Inflammatory macrophage treated with lipopolysaccharide for 1 hour (primary cell): Measurements from ENCODE around the gene PRKCA.
A peak's percentile ranks its signal among the peaks of the same experiment; 100 is the strongest.
"Not testable (repeated sequence)": the region's sequence is repeated elsewhere in the genome, so short reads cannot be mapped to it uniquely, and the experiment has no call there.

Experiments
- DNase-seq, 2 donors: peaks; one replicate each; pipeline ENCODE4 v3.0.0-alpha.2; 2020 to 2022

The PRKCA gene

DNA sequence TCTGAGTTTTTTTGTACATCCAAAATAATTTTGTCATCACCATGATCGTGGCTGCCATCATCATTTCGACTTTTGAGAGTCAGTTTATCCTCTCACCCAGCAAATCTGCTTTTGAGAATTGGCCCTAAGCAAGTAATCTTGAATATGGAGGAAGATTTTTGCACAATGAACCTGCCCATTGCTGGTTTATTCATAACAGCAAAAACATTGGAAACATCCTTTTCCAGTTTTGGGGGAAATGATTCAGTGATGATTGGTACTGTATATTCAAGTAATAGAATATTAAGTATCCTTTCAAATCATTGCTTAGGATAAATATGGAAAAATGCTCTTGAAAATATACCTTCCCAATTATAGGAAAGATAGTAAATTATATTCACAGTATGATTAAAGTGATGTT, 53.1 kb downstream of the PRKCA start:
- DNase-seq = no peak

GRCh38 chr17:66357037-66357436, 54.6 kb downstream of the PRKCA start:
- DNase-seq = no peak

- no peak for DNase-seq
Observed at GRCh38 chr17:66359351-66359750, 56.9 kb downstream of the PRKCA start.

GRCh38 chr17:66360961-66361565, 58.6 kb downstream of the PRKCA start:
- not testable (repeated sequence) for DNase-seq

GRCh38 chr17:66364508-66364907, 62.1 kb downstream of the PRKCA start:
- DNase-seq = no peak

DNA sequence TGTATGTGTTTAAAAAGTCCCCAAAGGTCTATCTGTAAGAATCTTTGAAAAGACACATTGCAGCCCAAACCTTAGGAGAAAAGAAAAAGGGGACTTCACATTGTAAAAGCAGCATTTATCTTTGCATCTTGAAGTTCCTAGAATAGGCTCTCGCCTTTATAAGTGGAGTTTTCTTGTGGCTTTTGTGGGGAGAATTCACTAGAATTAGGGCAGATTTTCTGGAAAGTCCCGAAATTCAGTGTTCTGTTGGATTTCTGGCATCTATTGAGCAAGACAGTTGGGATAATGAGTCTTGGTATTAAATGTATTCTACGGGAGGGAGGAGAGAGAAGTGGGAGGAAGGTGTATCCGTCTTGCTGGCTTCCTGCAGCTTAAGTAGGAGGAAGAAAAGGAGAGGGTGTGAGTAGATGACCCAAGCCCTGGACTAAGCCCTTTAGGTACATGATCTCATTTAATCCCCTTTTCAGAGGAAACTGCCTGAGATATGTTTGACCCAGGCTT, 62.6 kb downstream of the PRKCA start:
- peak; percentile 25 to 39 for DNase-seq

DNA sequence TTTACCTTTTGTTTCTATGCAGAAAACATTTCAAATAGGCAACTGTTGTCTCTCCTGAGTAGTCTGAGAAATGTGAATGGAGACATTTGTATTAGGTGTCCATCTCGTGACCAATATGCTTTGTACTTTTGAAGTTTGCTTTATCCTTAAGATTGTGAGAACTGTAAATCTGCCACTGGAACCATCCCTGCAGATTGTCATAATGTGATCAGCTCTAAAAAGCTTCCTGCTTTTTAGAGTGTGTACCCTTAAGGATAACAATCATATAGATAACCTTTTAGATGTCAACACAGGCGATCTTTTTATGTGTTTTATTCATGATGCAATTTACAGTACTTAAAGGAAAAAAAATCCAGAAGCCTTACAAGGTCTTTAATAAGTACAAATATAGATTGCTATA, 63.5 kb downstream of the PRKCA start:
- DNase-seq = no peak

DNA sequence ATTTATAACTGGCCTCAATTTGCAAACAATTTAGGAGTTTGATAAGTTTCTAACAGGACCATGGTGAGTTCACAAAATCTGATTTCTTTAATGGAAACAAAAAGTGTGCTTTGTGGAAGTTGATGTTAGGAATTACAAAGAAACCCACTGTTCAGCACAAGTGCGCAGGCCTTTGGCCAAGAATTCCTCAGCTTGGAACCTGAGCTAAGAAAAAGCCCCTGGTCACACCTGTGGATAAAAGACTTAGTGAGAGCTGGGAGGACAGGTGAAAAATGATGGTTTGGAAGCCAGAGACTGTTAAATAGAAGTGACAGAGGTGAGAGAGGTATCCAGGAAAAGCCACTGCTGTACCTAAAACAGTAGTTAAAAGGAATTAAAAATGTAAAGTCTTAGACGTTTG, 64.7 kb downstream of the PRKCA start:
- DNase-seq = no peak

- no peak for DNase-seq
Observed at GRCh38 chr17:66369830-66370229, 67.4 kb downstream of the PRKCA start.

- no peak for DNase-seq
Observed at GRCh38 chr17:66371561-66371960, 69.1 kb downstream of the PRKCA start.

DNA sequence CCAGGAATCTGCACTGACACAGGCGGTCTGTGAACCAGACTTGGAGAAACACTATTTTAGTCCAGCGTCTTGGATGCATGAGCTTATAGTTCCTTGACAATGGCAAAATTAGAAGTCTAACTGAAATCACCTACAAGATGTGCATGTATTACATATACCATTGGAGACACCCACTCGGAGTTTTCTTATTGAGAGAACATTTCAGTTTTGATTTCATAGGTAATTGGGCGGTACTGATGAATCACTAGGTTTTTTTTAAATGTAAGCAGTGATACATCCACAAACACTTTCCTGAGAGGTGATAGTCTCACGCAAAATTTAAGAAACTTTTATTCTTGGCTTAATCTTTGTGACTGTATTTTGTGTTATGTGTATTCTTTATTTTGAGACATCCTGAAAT, 69.8 kb downstream of the PRKCA start:
- DNase-seq = no peak

- DNase-seq = no peak
Observed at GRCh38 chr17:66373079-66373478, 70.7 kb downstream of the PRKCA start.

GRCh38 chr17:66373944-66374817, 71.8 kb downstream of the PRKCA start:
- DNase-seq = no peak

GRCh38 chr17:66375121-66375520, 72.7 kb downstream of the PRKCA start:
- no peak for DNase-seq

DNA sequence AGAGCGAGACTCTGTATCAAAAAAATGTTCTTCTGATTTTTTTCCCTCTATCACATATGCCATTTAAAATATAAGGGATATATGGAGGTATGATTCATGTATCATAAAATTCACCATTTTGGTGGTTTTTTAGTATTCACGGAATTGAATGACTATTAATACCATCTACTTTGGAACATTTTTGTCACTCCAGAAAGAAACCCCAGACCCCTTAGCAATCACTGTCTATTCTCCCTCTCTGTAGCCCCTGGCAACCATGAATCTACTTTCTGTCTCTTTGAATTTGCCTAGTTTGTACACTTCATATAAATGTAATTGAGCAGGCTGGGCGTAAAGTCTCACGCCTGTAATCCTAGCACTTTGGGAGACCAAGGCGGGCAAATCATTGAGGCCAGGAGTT, 75.9 kb downstream of the PRKCA start:
- no peak for DNase-seq

- peak; percentile 8 to 27 for DNase-seq
Observed at GRCh38 chr17:66379544-66379943, 77.1 kb downstream of the PRKCA start.

DNA sequence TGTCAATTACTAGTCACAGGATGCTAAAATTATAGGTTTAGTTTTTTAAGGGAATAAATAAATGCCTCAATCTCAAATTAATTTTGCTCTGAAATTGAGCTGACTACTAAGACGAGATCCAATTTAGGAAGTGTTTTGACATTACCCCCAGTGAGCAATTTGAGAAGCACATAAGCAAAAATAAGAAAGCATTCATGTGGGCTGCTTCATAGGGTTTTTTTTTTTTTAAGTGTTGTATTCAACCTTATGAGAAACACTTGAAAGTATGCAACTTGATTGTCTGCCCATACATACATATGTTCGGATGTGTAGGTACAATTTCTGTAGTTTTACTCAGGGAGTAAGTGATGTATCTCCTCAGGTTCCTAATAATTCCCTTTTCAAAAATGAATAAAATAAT, 77.6 kb downstream of the PRKCA start:
- peak in 1 of 2 donors; percentile 16 for DNase-seq

DNA sequence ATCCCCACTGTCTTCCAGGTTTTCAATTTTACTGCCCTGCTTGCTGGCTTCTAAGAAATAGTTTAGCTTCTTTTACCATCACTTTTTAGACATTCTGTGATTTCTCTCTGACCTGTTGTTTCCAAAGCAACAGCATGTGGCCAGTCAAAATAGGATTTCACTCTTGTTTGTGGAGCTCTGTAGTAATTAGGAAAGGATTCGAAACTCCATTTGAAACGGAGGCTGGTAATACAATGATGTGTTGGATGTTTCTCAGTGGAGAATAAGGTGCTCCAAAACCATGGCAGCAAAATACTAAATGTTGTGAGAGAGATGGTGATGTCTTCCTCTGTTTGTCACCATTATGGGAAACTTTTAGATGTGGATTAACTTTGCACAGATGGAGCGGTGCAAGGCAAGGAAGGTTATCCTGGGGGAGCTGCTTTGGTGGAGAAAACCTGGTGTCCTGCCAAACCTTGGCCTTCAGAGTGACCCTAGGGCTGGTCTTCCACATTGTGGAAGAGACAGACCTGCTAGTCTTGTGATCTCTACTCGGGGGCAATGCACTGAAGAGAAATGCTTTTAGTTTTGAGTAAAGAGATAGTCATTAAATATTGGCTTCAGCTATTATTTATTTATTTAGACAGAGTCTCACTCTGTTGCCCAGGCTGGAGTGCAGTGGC, 79.4 kb downstream of the PRKCA start:
- no peak for DNase-seq

GRCh38 chr17:66383333-66383732, 80.9 kb downstream of the PRKCA start:
- DNase-seq = no peak

- peak; percentile 23 to 46 for DNase-seq
Observed at GRCh38 chr17:66386498-66387351, 84.3 kb downstream of the PRKCA start.

- DNase-seq = no peak
Observed at GRCh38 chr17:66387392-66387981, 85.1 kb downstream of the PRKCA start.

- no peak for DNase-seq
Observed at GRCh38 chr17:66392783-66393437, 90.5 kb downstream of the PRKCA start.
